PC-3 (cell line): ENCODE measurements around the gene MAP1LC3B. TPM values are rescaled to one million over a fixed set of nuclear protein-coding genes. Genes with fewer than 3 reads are reported as not detected.

ENCODE experiments used
- ATAC-seq: fragments of 200-7000 bp; cut with Tn5 transposase; 2 replicates; pipeline ENCODE4 v1.9.1; 2020; ENCODE audit warnings: mild to moderate bottlenecking, moderate library complexity
- BruUV-seq: library from RNA; stranded (reverse); fragments of 400-500 nt; replicated peaks from 2 replicates; lab custom pipeline; 2021; lab: Mats Ljungman, UMichigan
- CTCF ChIA-PET: fragments of 300-600 bp; sonication (Branson Sonifier 250); formaldehyde crosslinking; loops from one replicate; lab custom pipeline; 2022; ENCODE audit warnings: antibody characterized with exemption; lab: Charles Lee
- POLR2A ChIA-PET: fragments of 300-600 bp; sonication (Branson Sonifier 250); formaldehyde crosslinking; loops from one replicate; lab custom pipeline; 2022; ENCODE audit warnings: antibody characterized with exemption; ENCODE audit not compliant: unreplicated experiment; lab: Charles Lee
- DNase-seq: peaks from one replicate; pipeline ENCODE4 v3.0.0-alpha.2; 2015
- H2AFZ ChIP-seq: fragments of 300-600 bp; sonication (generic); 2 replicates; pipeline ENCODE4 v1.6.0; 2016; ENCODE audit warnings: antibody characterized with exemption, low read length
- H3F3A ChIP-seq: fragments of 300-600 bp; sonication (generic); one replicate; pipeline ENCODE4 v1.6.0; 2017; ENCODE audit warnings: antibody characterized with exemption, low read length, control low read depth, mild to moderate bottlenecking; ENCODE audit not compliant: unreplicated experiment
- H3K27ac ChIP-seq: fragments of 300-600 bp; sonication (generic); 2 replicates; pipeline ENCODE4 v1.5.1; 2016; ENCODE audit warnings: mild to moderate bottlenecking, low read length
- H3K27me3 ChIP-seq: fragments of 300-600 bp; sonication (generic); 2 replicates; pipeline ENCODE4 v1.6.1; 2016; ENCODE audit warnings: low read length, mixed read lengths
- H3K36me3 ChIP-seq: fragments of 300-600 bp; sonication (generic); 2 replicates; pipeline ENCODE4 v1.6.1; 2016; ENCODE audit warnings: low read depth, mixed run types, low read length, mixed read lengths
- H3K4me1 ChIP-seq: fragments of 300-600 bp; sonication (generic); 2 replicates; pipeline ENCODE4 v1.5.1; 2016; ENCODE audit warnings: low read length; ENCODE audit not compliant: insufficient read depth
- H3K4me2 ChIP-seq: fragments of 300-600 bp; sonication (generic); 2 replicates; pipeline ENCODE4 v1.6.0; 2016; ENCODE audit warnings: low read length
- H3K4me3 ChIP-seq: fragments of 300-600 bp; sonication (generic); 2 replicates; pipeline ENCODE4 v1.5.1; 2016; ENCODE audit warnings: mild to moderate bottlenecking, low read length, mixed read lengths
- H3K79me2 ChIP-seq: fragments of 300-600 bp; sonication (generic); 2 replicates; pipeline ENCODE4 v1.6.1; 2017; ENCODE audit warnings: low read length, mixed read lengths
- H3K9ac ChIP-seq: fragments of 300-600 bp; sonication (generic); 2 replicates; pipeline ENCODE4 v1.6.0; 2016; ENCODE audit warnings: mild to moderate bottlenecking, low read length
- H3K9me2 ChIP-seq: fragments of 300-600 bp; sonication (generic); replicated peaks from 2 replicates; pipeline ENCODE4 v1.6.1; 2016; ENCODE audit warnings: mixed run types, low read length, mixed read lengths
- H3K9me3 ChIP-seq: fragments of 300-600 bp; sonication (generic); 2 replicates; pipeline ENCODE4 v1.6.1; 2016; ENCODE audit warnings: low read length, mixed read lengths
- H4K20me1 ChIP-seq: fragments of 300-600 bp; sonication (generic); 2 replicates; pipeline ENCODE4 v1.6.1; 2016; ENCODE audit warnings: low read length, mixed read lengths
- EZH2 ChIP-seq: fragments of 300-600 bp; sonication (generic); IDR thresholded peaks from one replicate; pipeline ENCODE4 v1.6.1; 2017; ENCODE audit warnings: antibody characterized with exemption, mild to moderate bottlenecking, low read length; ENCODE audit not compliant: unreplicated experiment
- EZH2phosphoT487 ChIP-seq: fragments of 300-600 bp; sonication (generic); IDR thresholded peaks from 2 replicates; pipeline ENCODE4 v1.6.1; 2018; ENCODE audit warnings: mild to moderate bottlenecking, antibody characterized with exemption, low read length, borderline replicate concordance
- intact Hi-C: fragments of 100-400 bp; cut with micrococcal nuclease; formaldehyde crosslinking; loops from 2 replicates; pipeline ENCODE4 v1.9.0; 2023
- total RNA-seq: library from RNA; depleted of rRNA; stranded (reverse); fragments of >200 nt; gene quantifications from 2 replicates; pipeline ENCODE4 v1.2.3, GENCODE V29; 2014
- TF ChIP-seq, protein P1 (sequence below): fragments of 300-600 bp; sonication (generic); conservative IDR thresholded peaks from 2 replicates; pipeline ENCODE4 v1.5.1; 2017; ENCODE audit warnings: antibody characterized with exemption, low read depth, mild to moderate bottlenecking, low read length

Gene MAP1LC3B
- total RNA-seq, 1 experiment from 2014 or later = 11.9 TPM

GRCh38 chr16:87446479-87446878 is 54.3 kb downstream of the MAP1LC3B start:
- H3K9ac ChIP-seq = no peak overlapping the region
- no peaks in the 10 kb centered on the region for H3K79me2 ChIP-seq
- no peaks in the 10 kb centered on the region for H3F3A ChIP-seq
- peaks cover 8% of the 10 kb centered on the region; the same call in 1 of the 2 replicates for H3K4me1 ChIP-seq
- no peaks in the 10 kb centered on the region for H3K9me3 ChIP-seq
- H3K4me2 ChIP-seq = no peak overlapping the region
- BruUV-seq = no TSS peak
- no peak overlapping the region for H3K4me3 ChIP-seq
- H3K27ac ChIP-seq = no peak overlapping the region
- peaks cover 8% of the 10 kb centered on the region; the same call in 1 of the 2 replicates for H3K36me3 ChIP-seq
- no peak for DNase-seq
- H3K27me3 ChIP-seq = no peaks in the 10 kb centered on the region
- intact Hi-C loops = no loop called here
- POLR2A ChIA-PET = no interaction called here
- no peak for TF ChIP-seq EZH2
- TF ChIP-seq, protein P1, sequence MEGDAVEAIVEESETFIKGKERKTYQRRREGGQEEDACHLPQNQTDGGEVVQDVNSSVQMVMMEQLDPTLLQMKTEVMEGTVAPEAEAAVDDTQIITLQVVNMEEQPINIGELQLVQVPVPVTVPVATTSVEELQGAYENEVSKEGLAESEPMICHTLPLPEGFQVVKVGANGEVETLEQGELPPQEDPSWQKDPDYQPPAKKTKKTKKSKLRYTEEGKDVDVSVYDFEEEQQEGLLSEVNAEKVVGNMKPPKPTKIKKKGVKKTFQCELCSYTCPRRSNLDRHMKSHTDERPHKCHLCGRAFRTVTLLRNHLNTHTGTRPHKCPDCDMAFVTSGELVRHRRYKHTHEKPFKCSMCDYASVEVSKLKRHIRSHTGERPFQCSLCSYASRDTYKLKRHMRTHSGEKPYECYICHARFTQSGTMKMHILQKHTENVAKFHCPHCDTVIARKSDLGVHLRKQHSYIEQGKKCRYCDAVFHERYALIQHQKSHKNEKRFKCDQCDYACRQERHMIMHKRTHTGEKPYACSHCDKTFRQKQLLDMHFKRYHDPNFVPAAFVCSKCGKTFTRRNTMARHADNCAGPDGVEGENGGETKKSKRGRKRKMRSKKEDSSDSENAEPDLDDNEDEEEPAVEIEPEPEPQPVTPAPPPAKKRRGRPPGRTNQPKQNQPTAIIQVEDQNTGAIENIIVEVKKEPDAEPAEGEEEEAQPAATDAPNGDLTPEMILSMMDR = no peak
- TF ChIP-seq EZH2phosphoT487 = no peak
- no peak overlapping the region for H2AFZ ChIP-seq
- CTCF ChIA-PET = no interaction called here
- no peak for ATAC-seq
- no peaks in the 10 kb centered on the region for H3K9me2 ChIP-seq
- no peaks in the 10 kb centered on the region for H4K20me1 ChIP-seq

DNA sequence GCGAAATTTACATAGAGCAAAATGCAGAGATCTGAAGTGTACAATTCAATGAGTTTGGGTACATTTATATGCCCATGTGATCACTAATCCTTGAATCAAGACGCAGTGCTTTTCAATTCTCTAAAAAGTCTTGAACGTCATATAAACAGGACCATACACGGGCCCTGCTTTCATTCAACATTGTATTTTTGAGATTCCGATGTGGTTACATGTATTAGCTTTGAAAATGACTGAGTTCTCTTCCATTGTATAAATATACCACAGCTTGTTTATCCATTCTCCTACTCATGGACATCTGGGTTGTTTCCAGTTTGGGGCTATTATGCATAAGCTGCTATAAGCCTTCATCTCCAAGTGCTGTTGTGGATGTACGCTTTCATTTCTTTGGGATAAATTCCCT is 55.2 kb downstream of the MAP1LC3B start:
- Histone ChIP-seq H3K9me3 (no peaks in the 10 kb centered on the region), H3K36me3 (peaks cover 8% of the 10 kb centered on the region; the same call in 1 of the 2 replicates), H3K4me3 (no peak overlapping the region), H3K4me2 (no peak overlapping the region), H4K20me1 (no peaks in the 10 kb centered on the region), H2AFZ (no peak overlapping the region), H3K9ac (no peak overlapping the region), H3K9me2 (no peaks in the 10 kb centered on the region), H3K27ac (no peak overlapping the region), H3K27me3 (no peaks in the 10 kb centered on the region), H3F3A (no peaks in the 10 kb centered on the region), H3K4me1 (peaks cover 3% of the 10 kb centered on the region; the same call in 1 of the 2 replicates), H3K79me2 (no peaks in the 10 kb centered on the region)
- ChIA-PET CTCF (no interaction called here), POLR2A (no interaction called here)
- DNase-seq (no peak), ATAC-seq (no peak)
- intact Hi-C loops = no loop called here
- BruUV-seq = no TSS peak
- TF ChIP-seq, protein P1 = no peak
- no peak for TF ChIP-seq EZH2phosphoT487

DNA sequence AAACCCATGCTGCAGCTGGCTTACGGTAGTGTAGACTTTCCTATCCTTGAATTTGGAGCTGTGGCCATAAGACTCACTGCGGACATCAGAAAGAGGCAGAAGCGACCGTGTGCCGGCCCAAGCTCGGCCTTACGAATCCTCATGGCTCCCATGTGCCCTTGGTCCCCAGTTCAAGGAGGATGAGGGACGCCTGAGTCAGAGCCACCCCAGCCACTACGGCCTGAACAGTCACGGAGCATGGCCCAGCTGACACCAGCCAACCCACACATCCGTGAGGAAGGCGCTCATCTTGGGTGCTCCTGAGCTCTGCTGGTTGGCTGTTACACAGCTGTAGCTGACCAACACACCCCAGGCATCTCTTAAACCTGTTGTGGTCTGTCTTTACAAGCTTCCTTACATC is 56.7 kb downstream of the MAP1LC3B start:
- H3K9ac ChIP-seq = no peak overlapping the region
- no peak overlapping the region for H3K27ac ChIP-seq
- H3K4me1 ChIP-seq = no peaks in the 10 kb centered on the region
- H3K36me3 ChIP-seq = peaks cover 8% of the 10 kb centered on the region; the same call in 1 of the 2 replicates
- no peaks in the 10 kb centered on the region for H3K79me2 ChIP-seq
- BruUV-seq = no TSS peak
- ChIA-PET POLR2A (no interaction called here), CTCF (no interaction called here)
- H4K20me1 ChIP-seq = no peaks in the 10 kb centered on the region
- H3K9me2 ChIP-seq = no peaks in the 10 kb centered on the region
- TF ChIP-seq, protein P1 = no peak
- H3K27me3 ChIP-seq = no peaks in the 10 kb centered on the region
- no peak for ATAC-seq
- H3K4me3 ChIP-seq = no peak overlapping the region
- H3K4me2 ChIP-seq = no peak overlapping the region
- no peak for DNase-seq
- intact Hi-C loops = no loop called here
- no peaks in the 10 kb centered on the region for H3K9me3 ChIP-seq
- no peak overlapping the region for H2AFZ ChIP-seq
- H3F3A ChIP-seq = no peaks in the 10 kb centered on the region
